Mucosa of descending colon (tissue), 3 donors: ENCODE results near the gene CYYR1. TPM values are rescaled to one million over a fixed set of nuclear protein-coding genes. Genes with fewer than 3 reads are reported as not detected.

Experiments
- ATAC-seq: fragments of 200-7000 bp; cut with Tn5 transposase; one replicate; pipeline ENCODE4 v1.9.1; 2020; ENCODE audit warnings: mild to moderate bottlenecking, moderate library complexity
- DNase-seq, 3 donors: peaks; one replicate each; pipeline ENCODE4 v3.0.0-alpha.2; 2020
- H3K36me3 ChIP-seq: fragments of 200-600 bp; one replicate; pipeline ENCODE4 v1.8.0; 2021; ENCODE audit warnings: low read depth, mild to moderate bottlenecking
- H3K4me1 ChIP-seq: fragments of 200-600 bp; one replicate; pipeline ENCODE4 v1.8.0; 2021; ENCODE audit warnings: low read depth, mild to moderate bottlenecking
- H3K4me3 ChIP-seq: fragments of 200-600 bp; one replicate; pipeline ENCODE4 v1.8.0; 2021; ENCODE audit warnings: mild to moderate bottlenecking
- H3K9me3 ChIP-seq: fragments of 200-600 bp; one replicate; pipeline ENCODE4 v1.8.0; 2021; ENCODE audit warnings: mild to moderate bottlenecking
- intact Hi-C, 2 donors: fragments of 100-400 bp; cut with DNase I in 1 of 2; cut with micrococcal nuclease in 1 of 2; formaldehyde crosslinking; loops; one replicate each; pipeline versions ENCODE4 v1.11.0 to v1.11.1; 2022; cut with DNase I, micrococcal nuclease
- total RNA-seq, 3 donors: library from RNA; stranded (reverse); fragmentation: NEBNext Ultra II Directional in 2 of 3; extraction: Animal tissue kit (Norgen Biotek cat#: 25700) in 2 of 3; gene quantifications; one replicate each; pipeline versions ENCODE4 v1.2.1 to v1.2.4, GENCODE V29; 2021 to 2023
- TF ChIP-seq, protein P1 (sequence below): fragments of 200-600 bp; IDR thresholded peaks from one replicate; pipeline ENCODE4 v1.8.0; 2022; ENCODE audit warnings: antibody characterized with exemption, mild to moderate bottlenecking
- donor health status: DM: no; HTN: no; CAD: no; lungs with moderate emphysema.
- donor health status: DM: no; HTN: no; CAD: no.
- donor health status: DM: no; HTN: yes; CAD: no.

CYYR1 gene
- total RNA-seq, 3 donors from 2014 or later, result 4.3 to 5.9 (median 5.2) TPM

DNA sequence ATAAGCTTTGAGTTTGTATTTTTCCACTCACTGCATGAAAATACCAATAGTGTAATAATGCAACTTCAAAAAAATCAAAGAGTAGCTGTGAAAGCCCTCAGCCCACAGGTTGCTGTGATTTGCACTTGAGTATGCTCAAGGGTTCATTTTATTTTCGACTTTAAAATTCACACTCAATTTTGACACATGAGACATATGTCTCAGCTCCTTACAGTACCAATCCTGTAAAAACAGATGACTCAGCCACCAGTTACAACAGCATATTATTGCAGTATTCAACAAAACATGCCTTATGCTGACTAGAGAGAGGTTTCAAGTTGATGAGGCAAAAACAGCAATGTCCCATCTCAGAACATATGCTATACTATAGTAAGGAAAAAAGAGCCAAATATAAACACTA, 66.1 kb downstream of the CYYR1 start:
- Histone ChIP-seq H3K4me1 (no peaks in the 10 kb centered on the region), H3K4me3 (no peak overlapping the region), H3K9me3 (no peaks in the 10 kb centered on the region), H3K36me3 (no peaks in the 10 kb centered on the region)
- intact Hi-C loops, result no loop called here
- no peak for ATAC-seq
- DNase-seq, result no peak
- TF ChIP-seq, protein P1, sequence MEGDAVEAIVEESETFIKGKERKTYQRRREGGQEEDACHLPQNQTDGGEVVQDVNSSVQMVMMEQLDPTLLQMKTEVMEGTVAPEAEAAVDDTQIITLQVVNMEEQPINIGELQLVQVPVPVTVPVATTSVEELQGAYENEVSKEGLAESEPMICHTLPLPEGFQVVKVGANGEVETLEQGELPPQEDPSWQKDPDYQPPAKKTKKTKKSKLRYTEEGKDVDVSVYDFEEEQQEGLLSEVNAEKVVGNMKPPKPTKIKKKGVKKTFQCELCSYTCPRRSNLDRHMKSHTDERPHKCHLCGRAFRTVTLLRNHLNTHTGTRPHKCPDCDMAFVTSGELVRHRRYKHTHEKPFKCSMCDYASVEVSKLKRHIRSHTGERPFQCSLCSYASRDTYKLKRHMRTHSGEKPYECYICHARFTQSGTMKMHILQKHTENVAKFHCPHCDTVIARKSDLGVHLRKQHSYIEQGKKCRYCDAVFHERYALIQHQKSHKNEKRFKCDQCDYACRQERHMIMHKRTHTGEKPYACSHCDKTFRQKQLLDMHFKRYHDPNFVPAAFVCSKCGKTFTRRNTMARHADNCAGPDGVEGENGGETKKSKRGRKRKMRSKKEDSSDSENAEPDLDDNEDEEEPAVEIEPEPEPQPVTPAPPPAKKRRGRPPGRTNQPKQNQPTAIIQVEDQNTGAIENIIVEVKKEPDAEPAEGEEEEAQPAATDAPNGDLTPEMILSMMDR, result no peak

DNA sequence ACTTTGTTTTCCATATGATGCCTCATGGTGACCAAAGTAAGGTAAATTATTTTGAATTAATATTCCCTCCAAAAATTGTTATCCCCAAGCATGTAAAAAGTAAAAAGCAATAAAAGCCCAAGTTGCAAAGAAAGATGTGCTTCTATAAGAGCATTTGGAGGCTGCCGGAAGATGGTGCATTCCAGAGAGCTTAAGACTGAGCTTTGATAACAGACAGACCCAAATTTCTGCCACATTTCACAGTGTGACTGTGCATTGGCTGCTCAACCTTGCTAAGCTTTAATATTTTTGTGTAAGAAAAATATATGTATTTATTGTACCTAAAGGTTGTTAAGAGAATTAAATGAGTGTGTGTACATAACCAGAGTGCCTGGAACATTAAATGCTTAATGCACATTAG, 67.9 kb downstream of the CYYR1 start:
- ATAC-seq (no peak), DNase-seq (no peak)
- no peaks in the 10 kb centered on the region for H3K9me3 ChIP-seq
- intact Hi-C loops, result no loop called here
- H3K4me3 ChIP-seq, result no peak overlapping the region
- H3K4me1 ChIP-seq, result no peaks in the 10 kb centered on the region
- TF ChIP-seq, protein P1, result no peak
- H3K36me3 ChIP-seq, result no peaks in the 10 kb centered on the region

DNA sequence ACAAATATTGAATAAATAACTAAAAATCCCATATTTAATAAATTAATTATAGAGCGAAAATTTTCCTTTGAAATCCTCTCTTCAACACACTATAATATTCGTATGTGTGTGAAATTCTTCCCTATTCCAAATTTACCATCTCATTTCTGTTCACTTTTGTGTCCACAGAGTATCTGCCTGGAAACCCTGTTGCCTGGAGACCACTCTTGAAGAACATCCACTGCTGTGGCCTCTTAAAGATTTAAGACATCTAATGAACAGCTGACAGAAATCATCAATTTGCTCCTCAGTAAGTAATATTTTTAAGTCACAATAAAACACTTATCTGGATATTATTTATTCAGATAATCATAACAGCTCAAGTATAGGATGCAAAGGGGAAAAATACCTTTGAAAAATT, 69.7 kb downstream of the CYYR1 start:
- DNase-seq (no peak), ATAC-seq (no peak)
- Histone ChIP-seq H3K36me3 (no peaks in the 10 kb centered on the region), H3K9me3 (no peaks in the 10 kb centered on the region), H3K4me1 (no peaks in the 10 kb centered on the region), H3K4me3 (no peak overlapping the region)
- intact Hi-C loops, result no loop called here
- TF ChIP-seq, protein P1, result no peak

DNA sequence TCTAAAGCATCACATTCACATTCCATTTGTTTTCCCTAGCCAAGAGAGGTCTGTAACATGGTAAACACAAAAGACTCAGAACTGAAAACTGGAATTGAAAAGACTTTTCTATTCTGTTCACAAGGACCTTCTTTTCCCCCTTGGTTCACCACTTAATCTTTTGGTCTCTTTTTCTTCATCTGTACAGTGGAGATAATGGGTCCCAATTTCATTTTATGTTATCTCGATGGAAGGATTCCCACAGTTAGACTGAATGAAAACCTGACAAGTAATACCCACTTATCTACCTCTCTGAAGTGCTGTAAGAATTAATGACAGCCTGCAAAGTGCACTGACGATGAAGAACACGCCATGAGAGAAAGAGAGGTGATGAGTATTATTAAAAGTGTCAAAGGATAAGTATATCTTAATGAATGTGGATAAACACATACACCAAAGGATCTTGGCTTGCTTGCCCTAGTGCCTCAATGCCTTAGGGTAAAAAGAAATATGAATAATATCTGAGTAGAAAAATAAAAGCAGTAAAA, 71.5 kb downstream of the CYYR1 start:
- DNase-seq, result no peak
- H3K9me3 ChIP-seq, result no peaks in the 10 kb centered on the region
- TF ChIP-seq, protein P1, result no peak
- H3K36me3 ChIP-seq, result no peaks in the 10 kb centered on the region
- intact Hi-C loops, result no loop called here
- no peaks in the 10 kb centered on the region for H3K4me1 ChIP-seq
- no peak for ATAC-seq
- no peak overlapping the region for H3K4me3 ChIP-seq

DNA sequence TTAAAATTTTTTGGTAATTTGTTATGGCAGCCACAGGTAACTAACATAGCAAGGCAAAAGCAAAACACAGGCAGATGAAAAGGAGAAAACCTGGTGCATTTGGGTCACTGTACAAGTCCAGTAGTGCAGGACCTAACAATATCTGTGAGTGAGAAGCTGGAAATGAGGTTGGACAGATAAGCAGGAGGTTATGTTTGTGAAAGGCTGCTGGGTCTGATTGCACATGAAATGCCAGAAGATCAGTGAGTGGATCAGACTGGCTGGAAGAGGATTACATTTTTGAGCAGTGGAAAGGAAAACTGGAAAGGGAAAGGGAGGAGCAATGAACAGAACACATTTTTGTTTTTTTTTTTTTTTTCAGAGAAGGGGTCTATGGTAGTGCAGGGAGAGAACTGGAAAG, 73.6 kb downstream of the CYYR1 start:
- Histone ChIP-seq H3K4me1 (no peaks in the 10 kb centered on the region), H3K4me3 (no peak overlapping the region), H3K9me3 (no peaks in the 10 kb centered on the region), H3K36me3 (no peaks in the 10 kb centered on the region)
- TF ChIP-seq, protein P1, result no peak
- ATAC-seq (no peak), DNase-seq (no peak)
- intact Hi-C loops, result no loop called here

DNA sequence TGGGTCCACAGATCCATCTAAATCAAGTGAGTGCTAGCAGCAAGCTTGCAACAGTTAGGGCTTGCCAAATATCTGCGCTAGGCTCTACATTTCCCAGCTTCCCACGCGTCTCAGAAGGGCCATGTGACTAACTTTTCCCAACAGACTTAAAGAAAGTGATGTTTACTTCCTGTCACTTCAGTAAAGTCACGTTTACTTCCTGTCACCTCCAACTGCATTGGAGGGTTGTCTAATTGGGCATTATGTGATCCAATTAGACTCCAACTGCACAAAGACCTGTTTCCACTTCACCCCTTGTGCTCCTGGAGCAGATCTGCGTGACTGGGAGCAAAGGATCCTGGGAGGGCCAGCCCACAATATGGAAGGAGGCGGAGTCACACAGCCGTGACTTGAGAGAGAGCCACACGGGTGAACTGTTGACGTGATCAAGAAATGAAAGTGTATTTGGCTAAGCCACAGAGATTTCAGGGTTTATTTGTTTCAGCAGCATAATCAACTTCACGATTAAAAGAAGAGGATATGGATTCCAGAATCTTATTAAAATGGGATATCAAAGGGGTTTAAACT, 77.7 kb downstream of the CYYR1 start:
- Histone ChIP-seq H3K36me3 (no peaks in the 10 kb centered on the region), H3K4me1 (no peaks in the 10 kb centered on the region), H3K4me3 (no peak overlapping the region), H3K9me3 (no peaks in the 10 kb centered on the region)
- DNase-seq (no peak), ATAC-seq (no peak)
- intact Hi-C loops, result no loop called here
- TF ChIP-seq, protein P1, result no peak
